SK-N-SH treated with all-trans-retinoic acid at 6 μM for 48 hours (cell line): Measurements from ENCODE around the gene VWC2L.

Experiments
- ATAC-seq: fragments of 200-7000 bp; cut with Tn5 transposase; 3 replicates; pipeline ENCODE4 v1.9.1; 2020; ENCODE audit warnings: mild to moderate bottlenecking, moderate library complexity
- ARNTL ChIP-seq: fragments of 450-650 bp; formaldehyde crosslinking; IDR thresholded peaks from 2 replicates; pipeline ENCODE4 v1.5.0; 2020; ENCODE audit warnings: low read depth, mild to moderate bottlenecking, moderate library complexity, borderline replicate concordance
- BACH2 ChIP-seq: fragments of 250-450 bp; sonication (Bioruptor Pico); IDR thresholded peaks from 2 replicates; pipeline ENCODE4 v1.9.0; 2021; ENCODE audit warnings: mild to moderate bottlenecking, borderline replicate concordance
- CSDC2 ChIP-seq: fragments of 250-450 bp; sonication (Bioruptor Pico); IDR thresholded peaks from 2 replicates; pipeline ENCODE4 v1.5.0; 2020; ENCODE audit warnings: mild to moderate bottlenecking, moderate library complexity
- ESRRG ChIP-seq: fragments of 250-450 bp; sonication (Bioruptor Pico); IDR thresholded peaks from 2 replicates; pipeline ENCODE4 v1.6.1; 2021; ENCODE audit warnings: mild to moderate bottlenecking
- GLIS3 ChIP-seq: fragments of 250-450 bp; sonication (Bioruptor Pico); IDR thresholded peaks from 2 replicates; pipeline ENCODE4 v1.5.0; 2020; ENCODE audit warnings: mild to moderate bottlenecking, moderate library complexity
- ISL1 ChIP-seq: fragments of 250-450 bp; sonication (Bioruptor Pico); IDR thresholded peaks from 2 replicates; pipeline ENCODE4 v2.1.2; 2022; ENCODE audit warnings: mild to moderate bottlenecking, moderate library complexity
- OSR1 ChIP-seq: fragments of 250-450 bp; sonication (Bioruptor Pico); IDR thresholded peaks from 2 replicates; pipeline ENCODE4 v1.8.0; 2022; ENCODE audit warnings: moderate library complexity, mild to moderate bottlenecking, inconsistent platforms
- PATZ1 ChIP-seq: fragments of 250-450 bp; sonication (Bioruptor Pico); IDR thresholded peaks from 2 replicates; pipeline ENCODE4 v1.8.0; 2020; ENCODE audit warnings: mild to moderate bottlenecking, moderate library complexity, borderline replicate concordance
- PPARA ChIP-seq: fragments of 250-450 bp; sonication (Bioruptor Pico); IDR thresholded peaks from 2 replicates; pipeline ENCODE4 v1.5.0; 2020; ENCODE audit warnings: mild to moderate bottlenecking, borderline replicate concordance
- SNAI2 ChIP-seq: fragments of 250-450 bp; sonication (Bioruptor Pico); IDR thresholded peaks from 2 replicates; pipeline ENCODE4 v1.5.0; 2020; ENCODE audit warnings: mild to moderate bottlenecking, moderate library complexity
- TCF4 ChIP-seq: fragments of 250-450 bp; sonication (Bioruptor Pico); IDR thresholded peaks from 2 replicates; pipeline ENCODE4 v1.8.0; 2021; ENCODE audit warnings: mild to moderate bottlenecking, moderate library complexity, borderline replicate concordance
- TOX ChIP-seq: fragments of 250-450 bp; sonication (Bioruptor Pico); IDR thresholded peaks from 2 replicates; pipeline ENCODE4 v1.8.0; 2021; ENCODE audit warnings: mild to moderate bottlenecking, moderate library complexity, borderline replicate concordance
- ZC3H10 ChIP-seq: fragments of 250-450 bp; sonication (Bioruptor Pico); IDR thresholded peaks from 2 replicates; pipeline ENCODE4 v1.5.1; 2021; ENCODE audit warnings: mild to moderate bottlenecking, moderate library complexity
- ZFP3 ChIP-seq: fragments of 250-450 bp; sonication (Bioruptor Pico); IDR thresholded peaks from 2 replicates; pipeline ENCODE4 v1.5.0; 2020; ENCODE audit warnings: mild to moderate bottlenecking, moderate library complexity
- ZFP30 ChIP-seq: fragments of 450-650 bp; formaldehyde crosslinking; IDR thresholded peaks from 2 replicates; pipeline ENCODE4 v1.5.0; 2022; ENCODE audit warnings: mild to moderate bottlenecking, moderate library complexity
- ZNF565 ChIP-seq: fragments of 450-650 bp; formaldehyde crosslinking; conservative IDR thresholded peaks from 2 replicates; pipeline ENCODE4 v1.5.0; 2020; ENCODE audit warnings: low read depth, mild to moderate bottlenecking, moderate library complexity
- ZNF70 ChIP-seq: fragments of 450-650 bp; formaldehyde crosslinking; IDR thresholded peaks from 2 replicates; pipeline ENCODE4 v1.5.0; 2020; ENCODE audit warnings: mild to moderate bottlenecking, moderate library complexity
- ZNF8 ChIP-seq: fragments of 450-650 bp; formaldehyde crosslinking; IDR thresholded peaks from 2 replicates; pipeline ENCODE4 v1.5.0; 2020; ENCODE audit warnings: mild to moderate bottlenecking, moderate library complexity
- TF ChIP-seq, protein P1 (sequence below): fragments of 250-450 bp; sonication (Bioruptor Pico); IDR thresholded peaks from 2 replicates; pipeline ENCODE4 v1.5.0; 2020; ENCODE audit warnings: mild to moderate bottlenecking, moderate library complexity
- TF ChIP-seq, protein P2 (sequence below): fragments of 250-450 bp; sonication (Bioruptor Pico); IDR thresholded peaks from 2 replicates; pipeline ENCODE4 v1.8.0; 2021; ENCODE audit warnings: low read depth, mild to moderate bottlenecking, moderate library complexity, borderline replicate concordance
- TF ChIP-seq, protein P3 (sequence below): fragments of 250-450 bp; sonication (Bioruptor Pico); IDR thresholded peaks from 2 replicates; pipeline ENCODE4 v1.5.1; 2021; ENCODE audit warnings: mild to moderate bottlenecking, moderate library complexity
- TF ChIP-seq, protein P4 (sequence below): fragments of 250-450 bp; sonication (Bioruptor Pico); IDR thresholded peaks from 2 replicates; pipeline ENCODE4 v1.5.1; 2020; ENCODE audit warnings: low read depth, mild to moderate bottlenecking, moderate library complexity

VWC2L gene

DNA sequence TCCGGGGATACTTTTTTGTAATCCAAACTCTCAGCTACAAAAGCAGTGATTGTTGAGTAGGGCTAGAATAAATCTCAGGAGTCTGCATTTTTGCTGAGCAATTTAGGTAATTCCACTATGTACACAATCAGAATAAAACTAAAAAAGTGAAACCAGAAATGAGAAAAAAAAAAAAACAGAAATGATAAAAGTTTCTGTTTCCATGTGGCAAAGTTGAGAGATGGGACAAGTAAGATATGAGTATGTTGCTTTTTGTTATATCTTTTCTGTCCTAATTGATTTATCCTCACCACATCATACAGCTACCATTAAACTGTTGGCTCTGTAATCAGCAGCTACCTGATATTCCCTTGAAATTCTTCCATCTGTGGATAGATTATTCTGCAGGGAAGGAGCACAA, 92.7 kb downstream of the VWC2L start:
- no peak for ATAC-seq
- TF ChIP-seq ESRRG (CRISPR knock-in tag) (no peak), ZFP3 (CRISPR knock-in tag) (no peak), ZC3H10 (CRISPR knock-in tag) (no peak), ARNTL (CRISPR knock-in tag) (no peak), OSR1 (CRISPR knock-in tag) (no peak), ISL1 (CRISPR knock-in tag) (no peak), ZFP30 (no peak), ZNF565 (CRISPR knock-in tag) (no peak), SNAI2 (no peak), TCF4 (no peak)
- TF ChIP-seq, protein P1, sequence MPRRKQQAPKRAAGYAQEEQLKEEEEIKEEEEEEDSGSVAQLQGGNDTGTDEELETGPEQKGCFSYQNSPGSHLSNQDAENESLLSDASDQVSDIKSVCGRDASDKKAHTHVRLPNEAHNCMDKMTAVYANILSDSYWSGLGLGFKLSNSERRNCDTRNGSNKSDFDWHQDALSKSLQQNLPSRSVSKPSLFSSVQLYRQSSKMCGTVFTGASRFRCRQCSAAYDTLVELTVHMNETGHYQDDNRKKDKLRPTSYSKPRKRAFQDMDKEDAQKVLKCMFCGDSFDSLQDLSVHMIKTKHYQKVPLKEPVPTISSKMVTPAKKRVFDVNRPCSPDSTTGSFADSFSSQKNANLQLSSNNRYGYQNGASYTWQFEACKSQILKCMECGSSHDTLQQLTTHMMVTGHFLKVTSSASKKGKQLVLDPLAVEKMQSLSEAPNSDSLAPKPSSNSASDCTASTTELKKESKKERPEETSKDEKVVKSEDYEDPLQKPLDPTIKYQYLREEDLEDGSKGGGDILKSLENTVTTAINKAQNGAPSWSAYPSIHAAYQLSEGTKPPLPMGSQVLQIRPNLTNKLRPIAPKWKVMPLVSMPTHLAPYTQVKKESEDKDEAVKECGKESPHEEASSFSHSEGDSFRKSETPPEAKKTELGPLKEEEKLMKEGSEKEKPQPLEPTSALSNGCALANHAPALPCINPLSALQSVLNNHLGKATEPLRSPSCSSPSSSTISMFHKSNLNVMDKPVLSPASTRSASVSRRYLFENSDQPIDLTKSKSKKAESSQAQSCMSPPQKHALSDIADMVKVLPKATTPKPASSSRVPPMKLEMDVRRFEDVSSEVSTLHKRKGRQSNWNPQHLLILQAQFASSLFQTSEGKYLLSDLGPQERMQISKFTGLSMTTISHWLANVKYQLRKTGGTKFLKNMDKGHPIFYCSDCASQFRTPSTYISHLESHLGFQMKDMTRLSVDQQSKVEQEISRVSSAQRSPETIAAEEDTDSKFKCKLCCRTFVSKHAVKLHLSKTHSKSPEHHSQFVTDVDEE (CRISPR knock-in tag) = no peak
- TF ChIP-seq, protein P2, sequence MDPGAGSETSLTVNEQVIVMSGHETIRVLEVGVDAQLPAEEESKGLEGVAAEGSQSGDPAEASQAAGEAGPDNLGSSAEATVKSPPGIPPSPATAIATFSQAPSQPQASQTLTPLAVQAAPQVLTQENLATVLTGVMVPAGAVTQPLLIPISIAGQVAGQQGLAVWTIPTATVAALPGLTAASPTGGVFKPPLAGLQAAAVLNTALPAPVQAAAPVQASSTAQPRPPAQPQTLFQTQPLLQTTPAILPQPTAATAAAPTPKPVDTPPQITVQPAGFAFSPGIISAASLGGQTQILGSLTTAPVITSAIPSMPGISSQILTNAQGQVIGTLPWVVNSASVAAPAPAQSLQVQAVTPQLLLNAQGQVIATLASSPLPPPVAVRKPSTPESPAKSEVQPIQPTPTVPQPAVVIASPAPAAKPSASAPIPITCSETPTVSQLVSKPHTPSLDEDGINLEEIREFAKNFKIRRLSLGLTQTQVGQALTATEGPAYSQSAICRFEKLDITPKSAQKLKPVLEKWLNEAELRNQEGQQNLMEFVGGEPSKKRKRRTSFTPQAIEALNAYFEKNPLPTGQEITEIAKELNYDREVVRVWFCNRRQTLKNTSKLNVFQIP = no peak

DNA sequence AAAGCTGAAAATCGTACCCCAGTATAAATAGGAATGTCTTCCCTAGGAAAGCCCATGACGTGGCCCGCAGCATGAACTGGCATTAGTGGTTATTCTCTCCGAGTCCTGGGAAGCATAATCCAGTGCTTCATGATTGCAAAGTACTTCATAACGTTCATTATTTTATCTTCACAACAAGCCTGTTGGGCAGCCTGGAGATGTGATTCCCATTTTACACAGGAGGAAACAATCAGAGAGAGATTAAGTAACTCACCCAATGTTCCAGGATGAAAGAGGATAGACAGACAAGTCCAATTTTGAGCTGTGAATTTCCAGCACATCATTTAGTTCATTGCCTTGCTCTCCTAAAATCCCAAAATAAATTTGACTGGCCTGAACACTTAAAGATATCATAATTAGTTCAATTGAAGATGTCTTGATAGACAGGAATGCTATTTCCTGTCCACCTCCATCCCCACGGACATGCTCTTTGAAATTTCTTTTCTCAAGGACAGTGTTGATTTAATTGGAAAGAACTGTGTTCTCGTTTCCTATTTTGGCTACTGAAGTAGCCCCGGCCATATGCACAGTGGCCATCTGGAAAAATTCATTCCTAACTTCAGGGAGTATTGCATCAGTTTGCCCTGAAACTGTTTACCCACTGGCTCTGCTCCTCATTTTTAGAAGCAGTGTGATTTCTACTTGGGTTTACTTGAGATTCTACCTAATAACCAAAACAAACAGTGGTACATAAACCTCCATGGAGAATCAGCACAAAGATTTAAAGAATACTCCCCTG, 93.9 kb downstream of the VWC2L start:
- TF ChIP-seq, protein P2 = no peak
- TF ChIP-seq TOX (CRISPR knock-in tag) (no peak), ARNTL (CRISPR knock-in tag) (no peak), ZNF8 (CRISPR knock-in tag) (no peak), ZFP30 (no peak), ESRRG (CRISPR knock-in tag) (no peak), ZNF70 (no peak), SNAI2 (no peak), GLIS3 (CRISPR knock-in tag) (no peak), TCF4 (no peak), ZFP3 (CRISPR knock-in tag) (no peak), PPARA (CRISPR knock-in tag) (no peak), OSR1 (CRISPR knock-in tag) (no peak), CSDC2 (CRISPR knock-in tag) (no peak), ISL1 (CRISPR knock-in tag) (no peak)
- TF ChIP-seq, protein P3, sequence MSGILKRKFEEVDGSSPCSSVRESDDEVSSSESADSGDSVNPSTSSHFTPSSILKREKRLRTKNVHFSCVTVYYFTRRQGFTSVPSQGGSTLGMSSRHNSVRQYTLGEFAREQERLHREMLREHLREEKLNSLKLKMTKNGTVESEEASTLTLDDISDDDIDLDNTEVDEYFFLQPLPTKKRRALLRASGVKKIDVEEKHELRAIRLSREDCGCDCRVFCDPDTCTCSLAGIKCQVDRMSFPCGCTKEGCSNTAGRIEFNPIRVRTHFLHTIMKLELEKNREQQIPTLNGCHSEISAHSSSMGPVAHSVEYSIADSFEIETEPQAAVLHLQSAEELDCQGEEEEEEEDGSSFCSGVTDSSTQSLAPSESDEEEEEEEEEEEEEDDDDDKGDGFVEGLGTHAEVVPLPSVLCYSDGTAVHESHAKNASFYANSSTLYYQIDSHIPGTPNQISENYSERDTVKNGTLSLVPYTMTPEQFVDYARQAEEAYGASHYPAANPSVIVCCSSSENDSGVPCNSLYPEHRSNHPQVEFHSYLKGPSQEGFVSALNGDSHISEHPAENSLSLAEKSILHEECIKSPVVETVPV (CRISPR knock-in tag) = no peak
- ATAC-seq = no peak

GRCh38 chr2:214507032-214507431, 96.2 kb downstream of the VWC2L start:
- no peak for ATAC-seq
- TF ChIP-seq PATZ1 (CRISPR knock-in tag) = peak; percentile 89
- TF ChIP-seq BACH2 (CRISPR knock-in tag) = no peak
- no peak for TF ChIP-seq ZNF565 (CRISPR knock-in tag)
- TF ChIP-seq ZFP3 (CRISPR knock-in tag) = no peak
- no peak for TF ChIP-seq ZFP30
- peak; percentile 94 for TF ChIP-seq ISL1 (CRISPR knock-in tag)
- TF ChIP-seq, protein P4, sequence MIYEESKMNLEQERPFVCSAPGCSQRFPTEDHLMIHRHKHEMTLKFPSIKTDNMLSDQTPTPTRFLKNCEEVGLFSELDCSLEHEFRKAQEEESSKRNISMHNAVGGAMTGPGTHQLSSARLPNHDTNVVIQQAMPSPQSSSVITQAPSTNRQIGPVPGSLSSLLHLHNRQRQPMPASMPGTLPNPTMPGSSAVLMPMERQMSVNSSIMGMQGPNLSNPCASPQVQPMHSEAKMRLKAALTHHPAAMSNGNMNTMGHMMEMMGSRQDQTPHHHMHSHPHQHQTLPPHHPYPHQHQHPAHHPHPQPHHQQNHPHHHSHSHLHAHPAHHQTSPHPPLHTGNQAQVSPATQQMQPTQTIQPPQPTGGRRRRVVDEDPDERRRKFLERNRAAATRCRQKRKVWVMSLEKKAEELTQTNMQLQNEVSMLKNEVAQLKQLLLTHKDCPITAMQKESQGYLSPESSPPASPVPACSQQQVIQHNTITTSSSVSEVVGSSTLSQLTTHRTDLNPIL (CRISPR knock-in tag) = no peak; the same call in 1 of the 2 replicates
- no peak for TF ChIP-seq ZNF70
- TF ChIP-seq ZNF8 (CRISPR knock-in tag) = no peak
- TF ChIP-seq TCF4 = no peak; the same call in 1 of the 2 replicates
- no peak for TF ChIP-seq GLIS3 (CRISPR knock-in tag)
- no peak for TF ChIP-seq SNAI2
- TF ChIP-seq TOX (CRISPR knock-in tag) = no peak
- TF ChIP-seq CSDC2 (CRISPR knock-in tag) = no peak
- no peak for TF ChIP-seq ESRRG (CRISPR knock-in tag)
- no peak for TF ChIP-seq ARNTL (CRISPR knock-in tag)
- TF ChIP-seq, protein P3 (CRISPR knock-in tag) = no peak
